Measurements from ENCODE around the gene NPW. TPM values are rescaled to one million over a fixed set of nuclear protein-coding genes. Genes with fewer than 3 reads are reported as not detected.
"Not testable (repeated sequence)": the region's sequence is repeated elsewhere in the genome, so short reads cannot be mapped to it uniquely, and the experiment has no call there.

The NPW gene
- total and polyA plus RNA-seq, 5 experiments from 2014 or later = not detected

GRCh38 chr16:2004795-2005517 is 14.6 kb upstream of the NPW start:
- peak overlapping the region in 1 of 10 donors; percentile 45 for H3K4me3 Mint-ChIP-seq
- no peaks in the 10 kb centered on the region for H3K27me3 Mint-ChIP-seq
- DNase-seq (no peak), ATAC-seq (no peak)
- no peaks in the 10 kb centered on the region for H3K9me3 Mint-ChIP-seq
- H3K4me1 Mint-ChIP-seq = peaks cover 25 to 50% (median 43%) of the 10 kb centered on the region in 4 donors
- no peak overlapping the region for H3K27ac Mint-ChIP-seq
- H3K36me3 Mint-ChIP-seq = peaks cover 0 to 22% (median 4%) of the 10 kb centered on the region in 3 donors
- POLR2A ChIA-PET = interaction anchor here (1.1 to 3.4 kb wide), 4 partner anchors 40 to 150 kb away, joined by 3 to 16 read pairs (median 10); partner anchors contain the start of genes NDUFB10, RPS2 and TRAF7

GRCh38 chr16:2005646-2006045 is 13.9 kb upstream of the NPW start:
- POLR2A ChIA-PET = interaction anchor here (1.7 to 3.4 kb wide), 2 partner anchors 46 to 150 kb away, joined by 3 to 16 read pairs; partner anchors contain the start of genes NDUFB10 and TRAF7
- no peaks in the 10 kb centered on the region for H3K27me3 Mint-ChIP-seq
- DNase-seq = no peak

GRCh38 chr16:2006317-2006716 is 13.3 kb upstream of the NPW start:
- POLR2A ChIA-PET = no interaction called here
- peak overlapping the region in 6 of 10 donors; percentile 28 to 88 (median 83) for H3K27ac Mint-ChIP-seq
- H3K4me3 Mint-ChIP-seq = peak overlapping the region in 6 of 10 donors; percentile 4 to 92 (median 68)
- peaks cover 0 to 10% (median under 1%) of the 10 kb centered on the region in 3 donors for H3K36me3 Mint-ChIP-seq
- DNase-seq (no peak), ATAC-seq (no peak)
- H3K9me3 Mint-ChIP-seq = no peaks in the 10 kb centered on the region
- peaks cover 28 to 56% (median 48%) of the 10 kb centered on the region in 4 donors for H3K4me1 Mint-ChIP-seq
- H3K27me3 Mint-ChIP-seq = no peaks in the 10 kb centered on the region

More at GRCh38 chr16:2005646-2006045, 13.9 kb upstream of the NPW start:
- peaks cover 0 to 16% (median 4%) of the 10 kb centered on the region in 3 donors for H3K36me3 Mint-ChIP-seq
- no peaks in the 10 kb centered on the region for H3K9me3 Mint-ChIP-seq
- no peak for ATAC-seq
- peaks cover 28 to 56% (median 48%) of the 10 kb centered on the region in 4 donors for H3K4me1 Mint-ChIP-seq
- H3K4me3 Mint-ChIP-seq = peak overlapping the region in 2 of 10 donors; percentile 22 to 78
- H3K27ac Mint-ChIP-seq = peak overlapping the region in 1 of 10 donors; percentile 56

GRCh38 chr16:2007081-2007836 is 12.3 kb upstream of the NPW start:
- Mint-ChIP-seq H3K4me1 (peaks cover 28 to 55% (median 48%) of the 10 kb centered on the region in 4 donors), H3K9me3 (no peaks in the 10 kb centered on the region), H3K36me3 (peaks cover 0 to 3% (median 0%) of the 10 kb centered on the region in 3 donors), H3K4me3 (peak overlapping the region; percentile 74 to 93 (median 88)), H3K27me3 (no peaks in the 10 kb centered on the region), H3K27ac (peak overlapping the region in 9 of 10 donors; percentile 73 to 93 (median 84))
- ATAC-seq (no peak), DNase-seq (no peak)
- POLR2A ChIA-PET = interaction anchor here (0.5 to 2.7 kb wide), 6 partner anchors 16 to 1773 kb away, joined by 3 to 21 read pairs (median 4); partner anchors contain the start of genes RPS2, SYNGR3 and TBL3

- Mint-ChIP-seq H3K9me3 (no peaks in the 10 kb centered on the region), H3K27ac (peak overlapping the region; percentile 50 to 93 (median 82)), H3K4me3 (peak overlapping the region; percentile 74 to 93 (median 88)), H3K36me3 (no peaks in the 10 kb centered on the region), H3K4me1 (peaks cover 28 to 52% (median 48%) of the 10 kb centered on the region in 4 donors), H3K27me3 (no peaks in the 10 kb centered on the region)
- POLR2A ChIA-PET = interaction anchor here (0.5 to 2.7 kb wide), 10 partner anchors 16 to 531 kb away, joined by 3 to 21 read pairs (median 4); partner anchors contain the start of genes RPS2, SYNGR3 and TRAF7
- no peak for ATAC-seq
- no peak for DNase-seq
Observed at GRCh38 chr16:2008009-2008526, 11.5 kb upstream of the NPW start.

GRCh38 chr16:2008631-2009163 is 10.9 kb upstream of the NPW start:
- Mint-ChIP-seq H3K36me3 (no peaks in the 10 kb centered on the region), H3K27ac (peak overlapping the region; percentile 51 to 93 (median 82)), H3K27me3 (no peaks in the 10 kb centered on the region), H3K9me3 (no peaks in the 10 kb centered on the region), H3K4me3 (peak overlapping the region; percentile 74 to 93 (median 88)), H3K4me1 (peaks cover 28 to 52% (median 48%) of the 10 kb centered on the region in 4 donors)
- DNase-seq (peak in 1 of 10 donors; percentile 26), ATAC-seq (peak in 1 of 2 donors; percentile 8)
- POLR2A ChIA-PET = interaction anchor here (0.5 to 2.7 kb wide), 13 partner anchors 8 to 530 kb away, joined by 3 to 21 read pairs (median 4); partner anchors contain the start of genes NOXO1, NTHL1, RPS2 and SYNGR3

GRCh38 chr16:2009164-2009711 is 10.3 kb upstream of the NPW start:
- DNase-seq = peak in 1 of 10 donors; percentile 28
- POLR2A ChIA-PET = interaction anchor here (0.9 to 2.7 kb wide), 10 partner anchors 8 to 146 kb away, joined by 3 to 21 read pairs (median 4); partner anchors contain the start of genes GFER, NOXO1, NTHL1 and RPS2

GRCh38 chr16:2009791-2010510 is 9.6 kb upstream of the NPW start, which contains the start of gene ZNF598:
Gene ZNF598, minus strand, starts transcription at chr16:2009821.
- peak; percentile 88 to 92 for ATAC-seq
- peak; percentile 59 to 89 (median 78) for DNase-seq
- POLR2A ChIA-PET = interaction anchor here (1.0 to 2.7 kb wide), 8 partner anchors 9 to 145 kb away, joined by 3 to 21 read pairs (median 6); partner anchors contain the start of genes GFER, NOXO1, NTHL1 and RPS2
- Mint-ChIP-seq H3K4me1 (peaks cover 24 to 47% (median 41%) of the 10 kb centered on the region in 4 donors), H3K27ac (peak within 1 kb of the TSS; percentile 75 to 98 (median 98)), H3K9me3 (no peaks in the 10 kb centered on the region), H3K4me3 (peak within 1 kb of the TSS; percentile 78 to 94 (median 91)), H3K27me3 (no peaks in the 10 kb centered on the region), H3K36me3 (no peaks in the 10 kb centered on the region)

More at GRCh38 chr16:2009164-2009711, 10.3 kb upstream of the NPW start:
- Mint-ChIP-seq H3K4me3 (peak overlapping the region; percentile 74 to 93 (median 88)), H3K4me1 (peaks cover 26 to 49% (median 46%) of the 10 kb centered on the region in 4 donors), H3K36me3 (no peaks in the 10 kb centered on the region), H3K27ac (peak overlapping the region; percentile 51 to 93 (median 82)), H3K27me3 (no peaks in the 10 kb centered on the region), H3K9me3 (no peaks in the 10 kb centered on the region)
- ATAC-seq = peak; percentile 67 to 72

GRCh38 chr16:2011726-2012125 is 7.9 kb upstream of the NPW start:
- H3K27me3 Mint-ChIP-seq, ATAC-seq, H3K36me3 Mint-ChIP-seq, DNase-seq, H3K9me3 Mint-ChIP-seq: not testable (repeated sequence)
- H3K4me3 Mint-ChIP-seq = peak overlapping the region in 2 of 10 donors; percentile 24 to 42
- H3K27ac Mint-ChIP-seq = peak overlapping the region in 2 of 10 donors; percentile 17 to 29
- peaks cover 17 to 30% (median 27%) of the 10 kb centered on the region in 4 donors for H3K4me1 Mint-ChIP-seq
- POLR2A ChIA-PET = interaction anchor here (0.6 to 0.7 kb wide), 4 partner anchors 14 to 242 kb away, joined by 3 to 4 read pairs (median 3); partner anchors contain the start of gene RPS2

GRCh38 chr16:2013527-2013926 is 6.1 kb upstream of the NPW start:
- ATAC-seq (no peak), DNase-seq (no peak)
- Mint-ChIP-seq H3K27ac (peak overlapping the region in 2 of 10 donors; percentile 33 to 51), H3K27me3 (peaks cover 0 to 4% (median 0%) of the 10 kb centered on the region in 5 donors), H3K4me3 (no peak overlapping the region), H3K4me1 (peaks cover 6 to 12% (median 10%) of the 10 kb centered on the region in 4 donors), H3K9me3 (no peaks in the 10 kb centered on the region), H3K36me3 (no peaks in the 10 kb centered on the region)
- POLR2A ChIA-PET = no interaction called here
